B cell (primary cell): ENCODE results near the gene ATOSB.

Experiments used
- EZH2 ChIP-seq: IDR thresholded peaks from 2 replicates; pipeline ENCODE4 v1.6.1; 2012; ENCODE audit warnings: borderline replicate concordance, low read depth, mild to moderate bottlenecking, moderate library complexity, low read length; ENCODE audit not compliant: insufficient read depth, poor library complexity, severe bottlenecking
- TF ChIP-seq, protein P1 (sequence below): fragments of 200-600 bp; IDR thresholded peaks from one replicate; pipeline ENCODE4 v1.8.0; 2022; ENCODE audit warnings: antibody characterized with exemption, mild to moderate bottlenecking

GRCh38 chr9:35103660-35104191 is 11.9 kb downstream of the ATOSB start:
- TF ChIP-seq, protein P1, sequence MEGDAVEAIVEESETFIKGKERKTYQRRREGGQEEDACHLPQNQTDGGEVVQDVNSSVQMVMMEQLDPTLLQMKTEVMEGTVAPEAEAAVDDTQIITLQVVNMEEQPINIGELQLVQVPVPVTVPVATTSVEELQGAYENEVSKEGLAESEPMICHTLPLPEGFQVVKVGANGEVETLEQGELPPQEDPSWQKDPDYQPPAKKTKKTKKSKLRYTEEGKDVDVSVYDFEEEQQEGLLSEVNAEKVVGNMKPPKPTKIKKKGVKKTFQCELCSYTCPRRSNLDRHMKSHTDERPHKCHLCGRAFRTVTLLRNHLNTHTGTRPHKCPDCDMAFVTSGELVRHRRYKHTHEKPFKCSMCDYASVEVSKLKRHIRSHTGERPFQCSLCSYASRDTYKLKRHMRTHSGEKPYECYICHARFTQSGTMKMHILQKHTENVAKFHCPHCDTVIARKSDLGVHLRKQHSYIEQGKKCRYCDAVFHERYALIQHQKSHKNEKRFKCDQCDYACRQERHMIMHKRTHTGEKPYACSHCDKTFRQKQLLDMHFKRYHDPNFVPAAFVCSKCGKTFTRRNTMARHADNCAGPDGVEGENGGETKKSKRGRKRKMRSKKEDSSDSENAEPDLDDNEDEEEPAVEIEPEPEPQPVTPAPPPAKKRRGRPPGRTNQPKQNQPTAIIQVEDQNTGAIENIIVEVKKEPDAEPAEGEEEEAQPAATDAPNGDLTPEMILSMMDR: no peak
- no peak for TF ChIP-seq EZH2
